ENCODE data around the gene KCTD5. TPM values are rescaled to one million over a fixed set of nuclear protein-coding genes. Genes with fewer than 3 reads are reported as not detected.

KCTD5 gene
- total RNA-seq, 1 experiment from 2014 or later, result 49.4 TPM

DNA sequence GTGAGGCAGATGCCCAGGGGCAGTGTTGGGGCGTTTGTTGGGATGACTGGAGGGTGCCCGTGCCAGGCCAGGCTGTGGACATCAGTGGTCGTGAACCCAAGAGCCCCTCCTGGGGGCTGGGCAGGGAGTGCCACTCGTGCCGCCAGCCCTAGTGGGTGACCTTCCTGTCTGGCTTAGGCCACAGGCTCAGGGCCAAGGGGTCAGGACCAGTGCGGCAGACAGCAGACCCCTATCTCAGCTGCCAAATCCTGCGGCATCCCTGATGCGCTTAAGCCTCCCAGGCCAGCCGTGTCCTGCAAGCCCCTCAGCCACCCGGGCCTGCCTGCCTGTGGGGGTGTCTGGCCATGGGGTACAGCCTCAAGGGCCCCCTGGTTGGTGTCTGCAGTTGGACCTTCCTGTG, 23.0 kb downstream of the KCTD5 start:
- intact Hi-C loops (cut with micrococcal nuclease), result no loop called here
- Mint-ChIP-seq H3K4me3 (ENCODE audit: unreplicated experiment) (no peak overlapping the region), H3K27me3 (ENCODE audit: insufficient read depth, unreplicated experiment) (no peaks in the 10 kb centered on the region), H3K4me1 (ENCODE audit: insufficient read depth, unreplicated experiment) (no peaks in the 10 kb centered on the region), H3K27ac (ENCODE audit: low read depth, unreplicated experiment) (no peak overlapping the region), H3K9me3 (ENCODE audit: unreplicated experiment) (no peaks in the 10 kb centered on the region), H3K36me3 (ENCODE audit: insufficient read depth, unreplicated experiment) (peaks cover 30% of the 10 kb centered on the region)
- no peak for DNase-seq (ENCODE audit: unreplicated experiment)
- POLR2A ChIA-PET, result no interaction called here
- CTCF ChIA-PET, result no interaction called here
- BruUV-seq (replicated peaks), result no TSS peak
- TF ChIP-seq, protein P1, sequence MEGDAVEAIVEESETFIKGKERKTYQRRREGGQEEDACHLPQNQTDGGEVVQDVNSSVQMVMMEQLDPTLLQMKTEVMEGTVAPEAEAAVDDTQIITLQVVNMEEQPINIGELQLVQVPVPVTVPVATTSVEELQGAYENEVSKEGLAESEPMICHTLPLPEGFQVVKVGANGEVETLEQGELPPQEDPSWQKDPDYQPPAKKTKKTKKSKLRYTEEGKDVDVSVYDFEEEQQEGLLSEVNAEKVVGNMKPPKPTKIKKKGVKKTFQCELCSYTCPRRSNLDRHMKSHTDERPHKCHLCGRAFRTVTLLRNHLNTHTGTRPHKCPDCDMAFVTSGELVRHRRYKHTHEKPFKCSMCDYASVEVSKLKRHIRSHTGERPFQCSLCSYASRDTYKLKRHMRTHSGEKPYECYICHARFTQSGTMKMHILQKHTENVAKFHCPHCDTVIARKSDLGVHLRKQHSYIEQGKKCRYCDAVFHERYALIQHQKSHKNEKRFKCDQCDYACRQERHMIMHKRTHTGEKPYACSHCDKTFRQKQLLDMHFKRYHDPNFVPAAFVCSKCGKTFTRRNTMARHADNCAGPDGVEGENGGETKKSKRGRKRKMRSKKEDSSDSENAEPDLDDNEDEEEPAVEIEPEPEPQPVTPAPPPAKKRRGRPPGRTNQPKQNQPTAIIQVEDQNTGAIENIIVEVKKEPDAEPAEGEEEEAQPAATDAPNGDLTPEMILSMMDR (IDR thresholded peaks at IDR 0.05; ENCODE audit: unreplicated experiment), result no peak

DNA sequence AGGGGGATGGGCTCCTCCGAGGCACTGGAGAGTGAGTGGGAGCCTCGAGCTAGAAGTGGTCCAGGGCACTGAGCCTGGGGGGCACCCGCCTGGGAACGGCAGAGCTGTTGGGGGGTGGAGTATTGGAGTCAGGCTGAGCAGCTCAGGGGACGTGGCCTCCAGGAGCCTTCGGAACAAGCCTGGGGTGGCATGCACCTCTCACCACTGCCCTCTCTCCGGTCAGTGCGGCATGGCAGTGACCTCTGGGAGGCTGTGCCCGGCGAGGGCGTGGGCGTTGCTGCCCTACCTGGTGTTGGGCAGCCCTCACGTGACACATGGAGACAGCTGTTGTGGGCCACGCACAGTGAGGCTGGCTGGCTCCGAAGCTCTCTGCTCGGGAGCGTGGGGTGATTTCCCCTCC, 23.8 kb downstream of the KCTD5 start:
- POLR2A ChIA-PET, result interaction anchor here (0.9 kb wide), 1 partner anchor 162 kb away, joined by 3 read pairs; no protein-coding TSS in a partner anchor

GRCh38 chr16:2706611-2707311, 24.4 kb downstream of the KCTD5 start:
- ChIA-PET POLR2A (interaction anchor here (0.9 kb wide), 1 partner anchor 161 kb away, joined by 3 read pairs; no protein-coding TSS in a partner anchor), CTCF (no interaction called here)
- H3K9me3 Mint-ChIP-seq (ENCODE audit: unreplicated experiment), result no peaks in the 10 kb centered on the region
- H3K27me3 Mint-ChIP-seq (ENCODE audit: insufficient read depth, unreplicated experiment), result no peaks in the 10 kb centered on the region
- no peak overlapping the region for H3K27ac Mint-ChIP-seq (ENCODE audit: low read depth, unreplicated experiment)
- H3K4me1 Mint-ChIP-seq (ENCODE audit: insufficient read depth, unreplicated experiment), result no peaks in the 10 kb centered on the region
- intact Hi-C loops (cut with micrococcal nuclease), result no loop called here
- H3K36me3 Mint-ChIP-seq (ENCODE audit: insufficient read depth, unreplicated experiment), result peaks cover 38% of the 10 kb centered on the region
- no TSS peak for BruUV-seq (replicated peaks)
- DNase-seq (ENCODE audit: unreplicated experiment), result no peak
- TF ChIP-seq, protein P1 (IDR thresholded peaks at IDR 0.05; ENCODE audit: unreplicated experiment), result no peak
- no peak overlapping the region for H3K4me3 Mint-ChIP-seq (ENCODE audit: unreplicated experiment)

More for the DNA sequence above, 23.8 kb downstream of the KCTD5 start:
- intact Hi-C loops (cut with micrococcal nuclease), result no loop called here
- H3K27me3 Mint-ChIP-seq (ENCODE audit: insufficient read depth, unreplicated experiment), result no peaks in the 10 kb centered on the region
- no peaks in the 10 kb centered on the region for H3K4me1 Mint-ChIP-seq (ENCODE audit: insufficient read depth, unreplicated experiment)
- no TSS peak for BruUV-seq (replicated peaks)
- CTCF ChIA-PET, result no interaction called here
- DNase-seq (ENCODE audit: unreplicated experiment), result no peak
- no peak overlapping the region for H3K27ac Mint-ChIP-seq (ENCODE audit: low read depth, unreplicated experiment)
- H3K9me3 Mint-ChIP-seq (ENCODE audit: unreplicated experiment), result no peaks in the 10 kb centered on the region
- H3K4me3 Mint-ChIP-seq (ENCODE audit: unreplicated experiment), result no peak overlapping the region
- TF ChIP-seq, protein P1 (IDR thresholded peaks at IDR 0.05; ENCODE audit: unreplicated experiment), result no peak
- peaks cover 36% of the 10 kb centered on the region for H3K36me3 Mint-ChIP-seq (ENCODE audit: insufficient read depth, unreplicated experiment)

GRCh38 chr16:2707368-2708289, 25.3 kb downstream of the KCTD5 start:
- CTCF ChIA-PET, result no interaction called here
- Mint-ChIP-seq H3K27ac (ENCODE audit: low read depth, unreplicated experiment) (no peak overlapping the region), H3K4me1 (ENCODE audit: insufficient read depth, unreplicated experiment) (no peaks in the 10 kb centered on the region), H3K36me3 (ENCODE audit: insufficient read depth, unreplicated experiment) (peaks cover 33% of the 10 kb centered on the region), H3K27me3 (ENCODE audit: insufficient read depth, unreplicated experiment) (no peaks in the 10 kb centered on the region), H3K9me3 (ENCODE audit: unreplicated experiment) (no peaks in the 10 kb centered on the region), H3K4me3 (ENCODE audit: unreplicated experiment) (no peak overlapping the region)
- no TSS peak for BruUV-seq (replicated peaks)
- intact Hi-C loops (cut with micrococcal nuclease), result no loop called here
- TF ChIP-seq, protein P1 (IDR thresholded peaks at IDR 0.05; ENCODE audit: unreplicated experiment), result no peak
- POLR2A ChIA-PET, result no interaction called here
- DNase-seq (ENCODE audit: unreplicated experiment), result no peak
